H9 (cell line): Measurements from ENCODE around the gene PTGFR. TPM values are rescaled to one million over a fixed set of nuclear protein-coding genes. Genes with fewer than 3 reads are reported as not detected.

Experiments
- DNase-seq: peaks from one replicate; pipeline ENCODE4 v3.0.0-alpha.2; 2017
- H2AFZ ChIP-seq: one replicate; pipeline ENCODE4 v1.6.1; 2013; ENCODE audit warnings: mild to moderate bottlenecking, low read length, control low read depth, moderate library complexity
- H2AK5ac ChIP-seq: 2 replicates; pipeline ENCODE4 v1.6.1; 2013; ENCODE audit warnings: low read length, control low read depth, mixed read lengths; ENCODE audit not compliant: insufficient read length
- H2BK120ac ChIP-seq: one replicate; pipeline ENCODE4 v1.6.1; 2013; ENCODE audit warnings: low read depth, mild to moderate bottlenecking, low read length, control low read depth, inconsistent platforms; ENCODE audit not compliant: poor library complexity, severe bottlenecking
- H2BK12ac ChIP-seq: 2 replicates; pipeline ENCODE4 v1.6.1; 2013; ENCODE audit warnings: low read length, control low read depth, mixed read lengths, low read depth; ENCODE audit not compliant: insufficient read length
- H2BK15ac ChIP-seq: 2 replicates; pipeline ENCODE4 v1.6.1; 2013; ENCODE audit warnings: low read depth, low read length, control low read depth
- H2BK20ac ChIP-seq: one replicate; pipeline ENCODE4 v1.6.1; 2013; ENCODE audit warnings: low read depth, mild to moderate bottlenecking, low read length, control low read depth, inconsistent platforms; ENCODE audit not compliant: poor library complexity, severe bottlenecking
- H2BK5ac ChIP-seq: 2 replicates; pipeline ENCODE4 v1.6.1; 2013; ENCODE audit warnings: low read length, control low read depth, mixed read lengths; ENCODE audit not compliant: insufficient read length
- H3K14ac ChIP-seq: 2 replicates; pipeline ENCODE4 v1.6.1; 2013; ENCODE audit warnings: low read length, control low read depth; ENCODE audit not compliant: insufficient read depth
- H3K18ac ChIP-seq: 2 replicates; pipeline ENCODE4 v1.6.1; 2013; ENCODE audit warnings: low read depth, mild to moderate bottlenecking, mixed read lengths, low read length, control low read depth; ENCODE audit not compliant: insufficient read length
- H3K23ac ChIP-seq: 2 replicates; pipeline ENCODE4 v1.6.1; 2013; ENCODE audit warnings: low read length, control low read depth, mixed read lengths, low read depth; ENCODE audit not compliant: insufficient read length
- H3K23me2 ChIP-seq: 2 replicates; pipeline ENCODE4 v1.6.1; 2013; ENCODE audit warnings: low read depth, mild to moderate bottlenecking, mixed read lengths, low read length, control low read depth; ENCODE audit not compliant: insufficient read length, poor library complexity, severe bottlenecking
- H3K27ac ChIP-seq: 2 replicates; pipeline ENCODE4 v1.5.1; 2013; ENCODE audit warnings: low read length, control low read depth, mixed read lengths, low read depth; ENCODE audit not compliant: insufficient read length
- H3K27me3 ChIP-seq: 2 replicates; pipeline ENCODE4 v1.6.1; 2013; ENCODE audit warnings: low read length, control low read depth, inconsistent platforms; ENCODE audit not compliant: insufficient read depth
- H3K4ac ChIP-seq: 2 replicates; pipeline ENCODE4 v1.6.1; 2013; ENCODE audit warnings: low read depth, mild to moderate bottlenecking, control low read depth, inconsistent platforms, low read length, moderate library complexity
- H3K4me1 ChIP-seq: 2 replicates; pipeline ENCODE4 v1.6.1; 2013; ENCODE audit warnings: low read length, control low read depth, inconsistent platforms; ENCODE audit not compliant: insufficient read depth
- H3K4me2 ChIP-seq: 2 replicates; pipeline ENCODE4 v1.6.1; 2013; ENCODE audit warnings: low read length, control low read depth, mixed read lengths; ENCODE audit not compliant: insufficient read length, insufficient read depth
- H3K56ac ChIP-seq: 2 replicates; pipeline ENCODE4 v1.6.1; 2013; ENCODE audit warnings: low read depth, mild to moderate bottlenecking, mixed read lengths, low read length, control low read depth; ENCODE audit not compliant: insufficient read length
- H3K79me1 ChIP-seq: 2 replicates; pipeline ENCODE4 v1.6.1; 2013; ENCODE audit warnings: low read depth, mild to moderate bottlenecking, moderate library complexity, low read length, control low read depth, inconsistent platforms; ENCODE audit not compliant: insufficient read depth, poor library complexity, severe bottlenecking
- H3K79me2 ChIP-seq: 2 replicates; pipeline ENCODE4 v1.6.1; 2013; ENCODE audit warnings: low read length, control low read depth, inconsistent platforms; ENCODE audit not compliant: insufficient read depth
- H3K9ac ChIP-seq: 2 replicates; pipeline ENCODE4 v1.6.1; 2013; ENCODE audit warnings: low read length, control low read depth, mixed read lengths; ENCODE audit not compliant: insufficient read length; ENCODE audit errors: extremely low read depth
- H3K9me3 ChIP-seq: one replicate; pipeline ENCODE4 v1.6.1; 2013; ENCODE audit warnings: low read depth, low read length, inconsistent platforms; ENCODE audit not compliant: control insufficient read depth
- H3T11ph ChIP-seq: one replicate; pipeline ENCODE4 v1.6.1; 2013; ENCODE audit warnings: mild to moderate bottlenecking, low read length, control low read depth, inconsistent platforms
- H4K20me1 ChIP-seq: one replicate; pipeline ENCODE4 v1.6.1; 2013; ENCODE audit not compliant: control insufficient read depth, insufficient read length, insufficient read depth
- H4K5ac ChIP-seq: 2 replicates; pipeline ENCODE4 v1.6.1; 2013; ENCODE audit warnings: low read depth, mild to moderate bottlenecking, mixed read lengths, low read length, control low read depth; ENCODE audit not compliant: insufficient read length
- H4K8ac ChIP-seq: replicated peaks from 2 replicates; pipeline ENCODE4 v1.6.1; 2013; ENCODE audit warnings: low read length, control low read depth, mixed read lengths, low read depth; ENCODE audit not compliant: insufficient read length
- H4K91ac ChIP-seq: 2 replicates; pipeline ENCODE4 v1.6.1; 2013; ENCODE audit warnings: low read depth, mild to moderate bottlenecking, moderate library complexity, mixed read lengths, low read length, control low read depth; ENCODE audit not compliant: insufficient read length
- H3K27ac Mint-ChIP-seq, 3 experiments: 2 replicates in 2 of 3; 3 replicates in 1 of 3; pipeline ENCODE4 v1.8.0; 2020 to 2021; ENCODE audit warnings: mixed read lengths in 3 of 3, mild to moderate bottlenecking in 1 of 3, moderate library complexity in 1 of 3
- H3K27me3 Mint-ChIP-seq: 2 replicates; pipeline ENCODE4 v1.8.0; 2021; ENCODE audit warnings: low read depth, mild to moderate bottlenecking, moderate library complexity, mixed read lengths
- H3K36me3 Mint-ChIP-seq, 3 experiments: 2 replicates in 2 of 3; 3 replicates in 1 of 3; pipeline ENCODE4 v1.8.0; 2020 to 2021; ENCODE audit warnings: low read depth in 3 of 3, mixed read lengths in 3 of 3; ENCODE audit not compliant: insufficient read depth in 1 of 3
- H3K4me1 Mint-ChIP-seq, 2 experiments: 2 replicates each; pipeline ENCODE4 v1.8.0; 2020; ENCODE audit warnings: mixed read lengths in 2 of 2
- H3K4me3 Mint-ChIP-seq, 2 experiments: 2 replicates in 1 of 2; 3 replicates in 1 of 2; pipeline ENCODE4 v1.8.0; 2020 to 2021; ENCODE audit warnings: mild to moderate bottlenecking in 2 of 2, mixed read lengths in 2 of 2, moderate library complexity in 1 of 2
- H3K9me3 Mint-ChIP-seq, 2 experiments: 2 replicates in 1 of 2; 3 replicates in 1 of 2; pipeline ENCODE4 v1.8.0; 2020; ENCODE audit warnings: mild to moderate bottlenecking in 2 of 2, mixed read lengths in 2 of 2, moderate library complexity in 1 of 2
- WGBS: extraction: QIAGEN DNeasy Blood & Tissue Kit; methylation state at CpG from one replicate; pipeline ENCODE4 v1.1.7; 2013; ENCODE audit warnings: missing lambda C conversion rate, low lambda C conversion rate, mixed read lengths; ENCODE audit not compliant: insufficient read length; ENCODE audit errors: extremely low coverage; 5-methylcytosine and 5-hydroxymethylcytosine counted together
- total RNA-seq: library from RNA; stranded (reverse); gene quantifications from 2 replicates; pipeline ENCODE4 v1.2.1, GENCODE V29; 2021
- TF ChIP-seq, protein P1 (sequence below): fragments of 200-600 bp; sonication (generic); conservative IDR thresholded peaks from 3 replicates; pipeline ENCODE4 v1.8.0; 2021; ENCODE audit warnings: antibody characterized with exemption, mild to moderate bottlenecking

The PTGFR gene
- total RNA-seq, 1 experiment from 2014 or later: not detected

DNA sequence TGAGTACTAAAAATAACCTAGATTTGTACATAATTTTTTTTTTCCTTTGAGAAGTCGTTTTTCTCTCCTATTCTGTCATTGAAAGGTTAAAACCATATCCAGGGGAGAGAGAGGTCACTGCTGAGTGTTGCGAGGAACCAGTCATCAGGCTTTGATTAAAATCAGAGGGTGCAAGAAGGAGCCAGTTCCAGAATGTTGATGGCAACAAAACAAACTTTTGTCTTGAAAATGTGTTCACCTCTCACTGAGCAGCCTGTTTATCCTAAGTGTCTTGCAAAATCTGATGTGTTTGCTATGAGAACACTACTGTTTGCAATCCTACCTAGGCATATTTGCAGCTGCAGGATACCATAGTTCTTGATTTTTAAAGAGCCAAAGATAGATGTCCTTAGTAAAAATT lies 25.9 kb downstream of the PTGFR start:
- H3K18ac ChIP-seq: no peak overlapping the region
- H3K27me3 Mint-ChIP-seq: peaks cover under 1% of the 10 kb centered on the region; the same call in 1 of the 2 replicates
- no peak overlapping the region for H3K4ac ChIP-seq
- no peak overlapping the region for H2AK5ac ChIP-seq
- no peak overlapping the region for H4K91ac ChIP-seq
- no peak overlapping the region for H3K27ac Mint-ChIP-seq
- no peak overlapping the region for H4K5ac ChIP-seq
- H3K79me1 ChIP-seq: no peaks in the 10 kb centered on the region
- no peak overlapping the region for H3K14ac ChIP-seq
- no peak overlapping the region for H3K23ac ChIP-seq
- H3K9ac ChIP-seq: no peak overlapping the region
- H3K56ac ChIP-seq: no peak overlapping the region
- H3K4me2 ChIP-seq: no peak overlapping the region
- H2BK120ac ChIP-seq: no peak overlapping the region
- WGBS: no CpG with 5 or more reads among the region's 2 CpGs
- no peaks in the 10 kb centered on the region; a peak in 1 of 4 replicates for H3K4me1 Mint-ChIP-seq
- H2AFZ ChIP-seq: no peak overlapping the region
- TF ChIP-seq, protein P1, sequence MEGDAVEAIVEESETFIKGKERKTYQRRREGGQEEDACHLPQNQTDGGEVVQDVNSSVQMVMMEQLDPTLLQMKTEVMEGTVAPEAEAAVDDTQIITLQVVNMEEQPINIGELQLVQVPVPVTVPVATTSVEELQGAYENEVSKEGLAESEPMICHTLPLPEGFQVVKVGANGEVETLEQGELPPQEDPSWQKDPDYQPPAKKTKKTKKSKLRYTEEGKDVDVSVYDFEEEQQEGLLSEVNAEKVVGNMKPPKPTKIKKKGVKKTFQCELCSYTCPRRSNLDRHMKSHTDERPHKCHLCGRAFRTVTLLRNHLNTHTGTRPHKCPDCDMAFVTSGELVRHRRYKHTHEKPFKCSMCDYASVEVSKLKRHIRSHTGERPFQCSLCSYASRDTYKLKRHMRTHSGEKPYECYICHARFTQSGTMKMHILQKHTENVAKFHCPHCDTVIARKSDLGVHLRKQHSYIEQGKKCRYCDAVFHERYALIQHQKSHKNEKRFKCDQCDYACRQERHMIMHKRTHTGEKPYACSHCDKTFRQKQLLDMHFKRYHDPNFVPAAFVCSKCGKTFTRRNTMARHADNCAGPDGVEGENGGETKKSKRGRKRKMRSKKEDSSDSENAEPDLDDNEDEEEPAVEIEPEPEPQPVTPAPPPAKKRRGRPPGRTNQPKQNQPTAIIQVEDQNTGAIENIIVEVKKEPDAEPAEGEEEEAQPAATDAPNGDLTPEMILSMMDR: no peak
- H3K4me1 ChIP-seq: no peaks in the 10 kb centered on the region
- H3K27ac ChIP-seq: no peak overlapping the region
- H3K4me3 Mint-ChIP-seq: no peak overlapping the region
- H2BK15ac ChIP-seq: no peak overlapping the region
- no peak overlapping the region for H2BK5ac ChIP-seq
- H4K20me1 ChIP-seq: no peaks in the 10 kb centered on the region
- H3K9me3 ChIP-seq: peaks cover 15% of the 10 kb centered on the region
- no peak overlapping the region for H2BK12ac ChIP-seq
- no peak overlapping the region for H2BK20ac ChIP-seq
- H4K8ac ChIP-seq: no peak overlapping the region
- peaks cover 6 to 7% (median 7%) of the 10 kb centered on the region in 3 experiments for H3K36me3 Mint-ChIP-seq
- no peaks in the 10 kb centered on the region for H3K79me2 ChIP-seq
- no peak for DNase-seq
- H3K9me3 Mint-ChIP-seq: peaks cover 11 to 17% of the 10 kb centered on the region in 2 experiments
- no peaks in the 10 kb centered on the region for H3K23me2 ChIP-seq
- no peaks in the 10 kb centered on the region for H3K27me3 ChIP-seq
- no peak overlapping the region for H3T11ph ChIP-seq
